Hematopoietic multipotent progenitor cell treated with erythropoietin and hydrocortisone succinate and interleukin-3 and kit ligand, for 15 days (in vitro differentiated cells): ENCODE data around the gene LIMS1.

Source experiments
- DNase-seq: peaks from one replicate; pipeline ENCODE4 v3.0.0-alpha.2; 2015; ENCODE audit warnings: low spot score

Gene LIMS1

DNA sequence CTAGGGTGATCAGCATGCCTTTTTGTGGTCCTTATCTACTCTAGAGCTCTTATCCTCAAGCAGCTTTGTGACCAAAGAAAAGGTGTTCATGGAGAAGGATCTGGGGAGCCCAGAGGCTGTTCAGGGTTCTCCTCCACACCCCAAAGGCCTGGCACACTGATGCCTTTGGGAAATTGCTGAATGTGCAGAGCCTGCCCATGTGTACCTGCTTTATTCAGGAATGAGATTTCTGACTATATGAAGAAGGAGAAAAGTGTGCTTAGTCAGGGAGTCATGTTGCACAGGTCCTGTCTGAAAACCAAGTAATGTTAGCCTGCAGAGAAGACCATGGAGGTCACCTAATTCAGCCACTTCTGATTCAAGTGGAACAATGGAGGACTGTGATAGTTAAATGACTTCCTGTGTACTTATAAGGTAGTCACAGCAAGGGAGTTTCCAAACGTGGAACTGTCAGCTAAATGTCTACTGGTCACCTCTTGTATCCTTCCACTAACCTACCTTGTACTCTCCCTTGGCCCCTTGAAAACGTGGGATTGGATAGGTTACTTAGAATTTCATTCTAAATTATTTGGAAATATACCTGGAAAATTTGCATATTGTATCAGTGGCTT is 81.3 kb downstream of the LIMS1 start:
- no peak for DNase-seq

DNA sequence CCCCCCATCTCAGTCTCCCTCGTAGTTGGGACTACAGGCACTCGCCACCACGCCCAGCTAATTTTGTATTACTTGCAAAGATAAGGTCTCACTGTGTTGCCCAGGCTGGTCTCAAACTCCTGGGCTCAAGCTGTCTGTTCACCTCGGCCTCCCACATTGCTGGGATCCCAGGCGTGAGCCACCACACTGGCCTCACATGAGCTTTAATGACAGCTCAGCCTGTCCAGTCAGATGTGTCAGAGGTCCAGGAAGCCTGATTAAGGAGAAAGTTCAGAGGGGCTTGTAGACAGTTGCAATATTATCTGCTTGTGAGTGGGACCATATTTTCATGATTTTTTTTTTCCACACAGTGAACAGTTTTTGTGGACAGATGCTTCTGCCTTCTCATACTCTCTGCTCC is 82.0 kb downstream of the LIMS1 start:
- no peak for DNase-seq

DNA sequence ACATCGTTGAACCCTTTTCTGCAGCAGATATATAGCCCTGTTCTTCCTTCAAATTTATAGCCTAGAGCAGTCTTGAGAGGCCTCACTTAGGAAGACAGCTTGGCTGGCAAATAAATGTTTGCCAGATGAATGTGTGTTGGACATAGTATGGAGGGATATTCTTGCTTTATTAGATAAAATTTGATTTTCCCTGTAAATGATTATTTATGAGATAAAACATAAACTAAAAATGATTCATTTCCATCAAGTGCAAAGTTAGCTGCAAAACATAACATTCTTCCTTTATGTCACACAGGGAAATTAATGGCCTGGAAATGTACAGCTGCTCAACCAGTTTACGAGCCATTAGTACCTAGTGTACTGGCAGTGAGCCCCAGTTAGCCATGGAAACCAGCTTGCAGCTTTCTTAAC is 82.5 kb downstream of the LIMS1 start:
- DNase-seq = no peak

DNA sequence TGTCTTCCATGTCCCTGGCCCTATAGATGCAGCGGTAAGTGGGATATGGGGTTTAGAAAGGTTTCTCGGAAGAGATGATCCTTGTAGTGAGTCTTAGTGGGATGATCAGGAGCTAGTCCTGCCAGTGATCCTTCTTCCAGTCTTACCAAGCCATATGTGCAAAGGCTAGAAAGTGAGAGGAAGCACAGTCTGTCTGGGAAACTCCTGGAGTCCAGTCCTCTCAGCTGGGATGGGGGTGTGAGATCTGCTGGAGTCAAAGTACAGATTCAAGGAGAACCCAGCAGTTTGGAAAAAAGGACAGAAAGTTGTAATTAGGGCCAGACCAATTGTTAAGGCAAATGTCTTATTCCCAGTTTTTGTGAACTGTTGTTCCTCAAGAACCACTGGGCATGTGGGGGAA is 83.3 kb downstream of the LIMS1 start:
- no peak for DNase-seq

DNA sequence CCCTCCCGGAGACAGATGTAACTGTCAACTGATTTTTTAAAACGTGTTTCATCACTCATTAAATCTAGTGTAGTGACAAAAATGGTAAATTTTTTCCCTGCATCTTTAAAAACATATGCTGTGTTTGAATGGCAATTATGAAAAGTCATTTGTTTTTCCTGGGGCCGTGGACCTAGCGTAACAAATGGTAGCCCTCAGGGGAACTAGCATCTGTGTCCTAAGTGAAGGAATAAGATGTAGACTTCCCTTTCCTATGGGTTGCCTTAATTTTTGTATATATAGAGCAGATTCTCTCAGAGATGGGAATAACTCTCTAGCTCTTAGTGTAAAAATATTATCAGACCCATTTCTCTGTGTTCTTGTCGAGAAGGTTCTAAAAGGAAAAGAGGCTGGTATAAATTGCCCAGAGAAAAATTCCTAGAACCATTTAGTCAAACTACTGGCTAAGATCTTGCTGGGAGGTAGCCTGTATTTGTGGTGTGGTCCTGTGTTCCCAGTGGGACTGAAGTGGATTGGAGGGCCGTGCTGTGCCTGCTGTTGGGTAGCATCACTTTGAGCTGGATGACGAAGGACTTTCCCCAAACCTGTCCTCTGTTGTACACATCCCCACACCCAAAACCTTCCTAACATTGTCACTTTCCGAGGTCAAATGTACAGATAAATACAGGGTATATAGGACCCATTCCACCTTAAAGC is 85.8 kb downstream of the LIMS1 start:
- no peak for DNase-seq

DNA sequence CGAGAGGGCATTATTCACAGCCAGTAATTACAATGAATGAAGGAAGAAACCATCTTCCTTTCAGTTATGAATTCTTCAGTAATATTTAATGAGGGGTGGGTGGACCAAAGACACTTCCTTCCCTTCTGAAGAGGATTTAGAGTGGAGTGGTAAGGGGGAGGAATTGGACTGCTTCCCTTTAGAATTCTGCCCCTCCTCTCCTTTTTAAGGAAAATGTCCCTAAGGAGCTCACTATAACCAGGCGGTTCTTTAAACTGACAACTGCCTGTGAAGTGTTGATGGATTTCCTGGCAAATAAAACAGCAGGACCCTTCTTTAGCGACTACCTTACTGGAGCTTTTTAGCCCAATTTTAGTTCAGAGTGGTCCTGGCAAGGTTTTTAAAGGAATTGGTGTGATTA is 86.4 kb downstream of the LIMS1 start:
- DNase-seq = no peak

DNA sequence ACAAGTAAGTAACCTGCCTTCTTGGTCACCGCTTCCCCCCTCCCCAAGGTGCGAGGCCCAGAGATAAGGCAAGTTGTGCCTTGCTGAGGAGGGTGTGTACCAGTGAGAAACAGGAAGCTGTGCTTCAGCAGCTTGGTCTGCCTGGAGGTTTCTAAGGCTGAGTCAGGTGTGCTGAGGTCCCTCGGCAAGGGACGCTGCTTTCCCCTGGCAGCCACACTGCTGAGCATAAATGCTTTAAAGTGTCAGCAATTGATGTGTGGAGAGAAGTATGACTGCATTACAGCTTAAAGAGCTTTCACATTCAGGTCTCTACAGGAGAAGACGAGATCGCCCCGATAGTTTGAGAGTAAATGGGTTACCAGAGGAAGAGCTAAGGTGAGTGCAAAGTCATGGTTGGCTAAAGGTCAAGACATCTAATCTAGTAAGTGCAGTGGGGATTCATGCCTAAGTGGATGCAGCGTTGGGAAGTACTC is 86.9 kb downstream of the LIMS1 start:
- peak; percentile 45 for DNase-seq

DNA sequence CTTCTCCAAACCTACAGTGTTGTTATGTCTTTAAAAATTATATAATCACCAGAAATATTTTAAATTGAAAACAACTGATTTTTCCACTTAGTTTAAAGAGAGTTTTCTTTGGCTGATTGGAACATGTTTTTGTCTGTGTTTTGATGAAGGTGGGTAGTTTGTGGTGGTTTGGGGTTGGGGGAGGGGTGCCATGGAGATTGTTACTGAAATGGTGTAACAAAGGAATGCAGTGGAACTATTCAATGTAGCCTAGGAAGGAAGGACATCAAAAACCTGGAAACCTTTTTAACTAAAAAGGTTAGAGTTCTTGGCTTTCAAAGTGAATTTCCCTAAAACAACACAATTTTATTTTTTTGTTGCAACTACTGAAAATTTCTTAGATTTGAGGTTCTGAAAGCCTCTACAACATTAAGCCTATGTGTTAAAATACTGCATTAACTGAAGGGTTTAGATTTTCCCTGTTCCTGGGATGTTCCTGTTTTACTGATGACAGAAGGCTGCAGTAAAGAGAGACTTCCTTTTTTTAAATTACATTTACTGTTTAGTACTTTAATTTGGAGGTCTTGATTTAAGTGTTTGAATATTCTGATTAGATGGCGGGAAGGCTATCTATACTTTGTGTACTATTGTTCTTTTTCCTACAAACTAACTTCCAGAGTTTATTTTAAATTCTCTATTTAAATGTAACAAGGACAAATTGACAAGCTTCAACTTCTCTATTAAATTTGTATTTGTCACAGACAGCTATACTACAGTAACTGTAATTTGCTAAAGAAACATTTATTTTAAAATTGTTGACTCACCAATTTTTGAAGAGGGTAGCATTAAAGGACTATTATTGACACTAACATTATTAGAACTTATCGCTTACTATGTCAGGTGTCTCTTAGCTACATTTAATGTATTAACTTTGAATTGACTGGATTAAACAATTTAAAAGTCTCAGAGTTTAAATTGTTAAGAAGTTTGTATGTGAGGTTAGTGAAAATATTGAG is 87.7 kb downstream of the LIMS1 start:
- no peak for DNase-seq

DNA sequence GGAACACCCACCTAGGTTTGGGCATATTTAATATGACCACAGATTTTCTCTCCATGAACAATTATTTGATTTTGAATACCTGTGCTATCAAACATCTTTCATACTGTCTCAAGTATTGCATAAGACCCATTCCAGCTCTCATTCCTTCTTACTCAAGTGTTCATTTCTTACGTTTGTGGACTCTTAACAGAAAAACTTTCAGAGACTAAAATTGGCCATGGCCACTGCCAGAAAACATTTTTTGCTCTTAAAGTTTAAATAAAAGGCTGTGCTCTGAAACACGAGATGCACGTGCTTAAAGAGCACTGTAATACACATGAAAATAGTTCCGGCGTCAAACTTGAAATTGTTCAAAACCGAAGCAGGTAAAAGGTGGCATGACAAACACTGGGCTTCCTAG is 89.3 kb downstream of the LIMS1 start:
- no peak for DNase-seq

DNA sequence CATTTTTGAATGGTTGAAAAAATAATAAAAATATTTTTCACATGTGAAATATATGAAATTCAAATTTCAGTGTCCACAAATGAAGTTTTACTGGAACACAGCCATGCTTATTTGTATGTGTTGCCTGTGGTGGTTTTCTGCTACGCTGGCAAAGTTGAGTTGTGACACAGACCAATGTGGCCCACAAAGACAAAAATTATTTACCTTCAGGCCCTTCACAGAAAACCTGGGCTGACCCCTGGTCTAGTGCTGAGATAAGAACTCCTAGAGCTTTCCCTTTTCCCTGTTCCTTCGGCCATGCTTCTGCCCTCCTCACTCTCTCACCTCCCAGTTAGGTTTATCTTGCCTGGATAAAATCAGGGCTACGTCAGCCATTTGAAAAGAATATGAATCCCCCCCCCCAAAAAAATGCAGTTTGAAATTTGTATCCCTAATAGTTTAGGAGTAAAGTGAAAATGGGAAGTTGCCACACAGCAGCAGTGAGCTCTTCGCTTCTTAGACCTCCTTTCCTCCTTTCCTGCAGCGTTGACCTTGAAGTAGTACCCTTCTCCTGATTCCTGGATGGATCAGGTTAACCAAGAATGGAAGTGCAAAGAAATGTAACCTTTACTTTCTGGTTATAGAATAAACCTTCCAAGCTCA is 91.0 kb downstream of the LIMS1 start:
- DNase-seq = no peak

DNA sequence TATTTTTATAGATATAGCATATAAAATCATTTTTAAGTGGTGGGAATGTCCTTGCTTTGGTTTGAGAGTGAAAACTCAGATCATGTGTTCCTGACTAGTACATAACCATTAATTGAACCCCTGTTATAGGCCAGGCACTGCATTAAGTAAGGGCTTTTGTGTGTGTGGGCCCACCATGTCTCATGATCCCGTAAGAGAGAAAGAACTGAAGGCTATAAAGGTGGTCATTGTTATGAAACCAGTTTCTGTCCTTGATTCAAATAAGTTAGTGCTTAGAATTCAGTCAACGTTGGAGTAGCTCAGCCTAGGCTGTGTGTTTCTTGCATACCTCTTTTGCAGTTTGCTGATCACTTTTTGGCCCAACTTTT is 91.5 kb downstream of the LIMS1 start:
- no peak for DNase-seq

DNA sequence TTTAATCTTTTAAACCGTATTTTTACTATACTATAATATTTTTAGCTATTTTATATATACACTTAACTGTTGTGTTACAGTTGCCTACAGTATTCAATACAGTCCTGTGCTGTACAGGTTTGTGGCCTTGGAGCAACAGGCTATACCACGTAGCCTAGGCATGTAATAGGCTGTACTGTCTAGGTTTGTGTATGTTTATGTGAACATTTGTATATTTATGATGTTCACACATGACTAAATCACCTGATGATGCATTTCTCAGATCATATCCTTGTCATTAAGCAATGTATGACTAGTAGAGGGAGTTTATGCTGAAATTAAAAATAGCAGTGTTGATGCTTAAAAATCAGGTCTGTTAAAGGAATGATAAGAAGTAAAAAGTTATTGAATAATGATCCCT is 92.7 kb downstream of the LIMS1 start:
- no peak for DNase-seq

DNA sequence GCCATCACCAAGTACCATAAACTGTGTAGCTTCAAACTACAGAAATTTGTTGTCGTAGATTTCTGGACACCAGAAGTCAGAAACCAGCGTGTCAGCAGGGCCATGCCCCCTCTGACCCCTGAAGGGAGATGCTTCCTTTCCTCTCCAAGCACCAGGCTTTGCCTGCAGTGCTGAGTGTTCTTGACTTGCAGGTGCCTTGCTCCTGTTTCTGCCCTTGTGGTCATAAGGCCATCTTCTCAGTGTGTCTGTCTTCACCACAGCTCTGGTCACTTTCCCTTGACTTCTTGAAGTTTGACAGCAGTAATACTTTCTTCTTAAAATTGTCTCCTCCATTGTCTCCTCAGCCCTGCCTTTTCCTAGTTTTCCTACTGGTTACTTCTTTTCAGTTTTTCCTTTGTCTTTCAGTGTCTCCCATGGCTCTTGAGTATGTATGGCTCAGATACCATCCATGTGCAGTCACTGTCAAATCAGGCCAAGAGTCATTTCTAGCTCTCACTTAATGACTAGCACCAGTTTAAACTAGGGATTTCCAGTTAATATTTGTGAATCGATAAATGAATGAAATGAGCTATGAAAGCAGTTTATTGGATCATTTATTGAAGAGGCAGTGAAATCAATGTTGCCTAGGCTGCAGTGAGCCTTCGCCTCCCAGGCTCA is 93.8 kb downstream of the LIMS1 start:
- DNase-seq = no peak

DNA sequence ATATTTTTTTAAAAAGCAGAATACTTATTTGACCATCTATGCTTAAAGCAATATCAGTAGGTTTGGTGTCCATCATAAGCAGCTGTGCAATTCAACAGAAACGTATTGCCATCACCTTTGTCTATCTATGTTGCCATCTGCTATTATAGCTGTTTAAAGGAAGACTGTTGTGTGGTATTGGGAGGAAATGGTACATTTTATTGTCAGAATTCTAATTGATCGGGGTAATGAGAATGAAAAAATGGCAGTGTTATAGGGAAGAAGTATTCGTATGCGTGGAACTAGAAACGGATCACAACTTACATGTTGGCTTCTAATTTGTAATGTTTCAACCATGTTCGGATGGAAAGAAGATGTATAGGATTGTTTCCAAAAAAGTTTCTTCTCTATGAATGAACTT is 94.7 kb downstream of the LIMS1 start:
- DNase-seq = no peak

DNA sequence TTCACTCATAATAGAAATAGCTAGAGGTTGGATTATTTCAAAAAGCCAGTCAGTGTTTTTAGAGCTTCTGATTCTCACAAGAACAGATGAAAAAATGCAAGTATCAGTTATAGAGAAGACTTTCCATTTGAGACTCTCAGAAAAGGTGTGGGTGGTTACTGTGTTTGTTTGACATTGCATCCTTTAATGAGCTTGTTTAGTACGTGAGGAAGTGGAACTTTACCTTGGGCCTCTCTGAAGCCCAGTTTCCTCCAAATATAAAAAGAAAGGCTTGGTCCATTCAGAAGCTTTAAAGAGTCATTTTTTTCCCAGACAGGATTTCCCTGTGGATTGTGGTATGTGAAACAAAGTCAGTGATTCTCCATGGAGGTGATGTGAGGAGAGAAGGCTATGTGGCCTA is 95.1 kb downstream of the LIMS1 start:
- no peak for DNase-seq

DNA sequence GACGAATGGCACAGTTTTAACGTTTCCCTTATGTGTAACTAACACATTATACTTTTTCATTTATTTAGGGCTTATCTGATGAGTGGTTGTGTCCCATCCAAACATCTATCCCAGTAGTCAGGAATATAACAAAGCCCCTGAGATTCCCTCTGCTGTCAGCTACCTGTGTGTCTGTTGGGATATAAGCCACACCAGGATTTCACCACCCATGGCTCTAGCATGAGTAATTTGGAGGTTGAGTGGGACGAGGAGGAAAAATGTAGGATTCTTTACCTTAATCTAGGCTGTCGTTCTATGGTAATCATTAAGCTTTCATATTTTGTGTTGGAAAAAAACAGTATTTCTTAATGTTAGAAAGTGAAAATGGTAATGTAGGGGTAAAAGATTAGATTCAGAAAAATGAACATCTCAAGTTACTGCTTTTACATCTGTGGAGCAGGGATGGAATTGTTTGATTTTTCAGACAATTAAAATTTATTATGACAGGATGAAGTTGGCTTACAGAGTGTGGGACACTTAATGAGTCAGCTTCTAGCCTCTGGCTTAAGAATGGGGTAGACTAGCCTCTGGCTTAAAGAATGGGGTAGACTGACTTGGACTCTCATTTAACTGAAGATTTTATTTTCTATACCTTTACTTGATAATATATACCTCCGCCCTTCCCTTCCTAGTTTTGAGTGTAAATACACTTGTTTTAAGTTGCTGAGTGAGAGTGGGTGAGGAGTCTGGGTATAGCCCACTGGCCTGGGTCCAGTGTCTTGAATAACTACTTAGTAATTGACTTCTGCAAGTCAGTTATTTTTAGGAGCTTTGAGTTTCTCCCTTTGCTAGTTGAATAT is 96.5 kb downstream of the LIMS1 start:
- no peak for DNase-seq

DNA sequence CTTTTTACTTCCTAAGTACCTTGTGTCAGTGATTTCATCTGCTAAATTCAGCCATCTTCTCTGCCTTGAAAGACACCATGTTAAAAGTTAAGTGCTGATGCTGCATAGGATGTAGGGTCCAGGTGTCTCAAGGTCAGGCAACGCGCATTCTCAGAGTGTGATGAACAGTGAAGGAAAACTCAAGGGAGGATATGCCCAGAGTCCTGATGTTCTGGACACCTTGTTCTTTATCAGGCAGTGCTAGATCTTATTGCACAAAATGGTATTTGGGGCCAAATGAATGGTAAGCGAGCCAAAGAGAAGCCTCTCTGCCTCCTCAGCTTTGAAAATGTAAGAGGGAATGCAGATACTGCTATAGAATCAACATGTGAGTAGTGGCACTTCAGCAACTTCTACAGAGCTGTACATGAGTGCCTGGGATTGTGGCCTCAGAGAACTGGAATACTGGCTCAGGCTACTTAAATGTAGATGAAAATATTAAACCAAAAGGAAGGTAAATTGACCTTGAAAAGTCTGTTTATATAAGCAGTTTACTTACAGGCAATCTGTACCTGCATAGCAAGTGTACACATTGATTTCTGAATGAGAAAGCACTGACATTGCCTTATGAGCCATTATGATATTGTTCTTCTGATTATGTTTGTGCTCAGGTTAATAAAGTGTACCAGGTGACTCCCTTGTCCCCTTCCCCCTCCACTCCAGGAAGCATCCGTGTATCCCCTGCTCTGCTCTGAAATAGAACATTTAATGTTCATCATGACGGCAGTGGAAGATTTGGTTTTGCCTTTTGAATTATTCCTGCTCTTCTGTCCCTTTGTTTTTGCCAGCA is 98.3 kb downstream of the LIMS1 start:
- DNase-seq = no peak

DNA sequence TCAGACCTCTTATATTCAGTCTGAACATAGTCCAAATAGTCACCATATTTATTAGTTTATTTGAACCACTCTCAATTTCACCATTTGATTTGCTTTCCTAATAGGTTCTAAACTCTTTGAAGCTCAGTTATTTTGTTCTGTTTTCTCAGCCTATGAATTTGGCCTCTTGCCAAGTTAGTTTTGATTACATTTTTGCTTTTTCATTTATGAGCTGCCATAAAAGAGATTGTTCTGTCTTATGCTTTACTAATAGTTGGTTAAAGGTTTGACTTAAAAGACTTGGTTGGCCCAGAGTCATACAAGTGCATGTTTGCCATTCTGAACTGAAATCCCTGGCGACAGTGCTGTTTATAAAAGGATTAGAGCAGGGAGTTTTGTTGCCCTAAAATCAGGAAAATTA is 99.1 kb downstream of the LIMS1 start:
- no peak for DNase-seq

DNA sequence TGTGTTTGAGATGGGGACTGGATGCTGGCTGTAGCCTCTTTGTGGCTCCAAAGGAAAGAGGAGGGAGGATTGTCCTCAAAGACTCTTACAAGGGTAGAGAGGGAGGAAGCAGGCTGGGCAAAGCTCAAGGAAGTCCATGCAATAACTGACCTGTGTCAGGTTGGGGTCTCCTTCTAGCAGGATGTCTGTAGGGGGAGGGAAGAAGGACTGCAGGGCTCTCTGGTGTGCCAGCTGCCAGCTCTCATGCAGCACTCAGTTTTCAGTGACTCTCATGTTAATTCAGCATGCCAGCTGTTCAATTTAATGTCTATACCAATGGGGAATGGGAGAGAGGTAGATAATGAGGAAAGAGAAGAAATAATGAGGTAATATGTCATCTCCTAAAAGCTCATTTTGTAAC is 99.7 kb downstream of the LIMS1 start:
- no peak for DNase-seq

DNA sequence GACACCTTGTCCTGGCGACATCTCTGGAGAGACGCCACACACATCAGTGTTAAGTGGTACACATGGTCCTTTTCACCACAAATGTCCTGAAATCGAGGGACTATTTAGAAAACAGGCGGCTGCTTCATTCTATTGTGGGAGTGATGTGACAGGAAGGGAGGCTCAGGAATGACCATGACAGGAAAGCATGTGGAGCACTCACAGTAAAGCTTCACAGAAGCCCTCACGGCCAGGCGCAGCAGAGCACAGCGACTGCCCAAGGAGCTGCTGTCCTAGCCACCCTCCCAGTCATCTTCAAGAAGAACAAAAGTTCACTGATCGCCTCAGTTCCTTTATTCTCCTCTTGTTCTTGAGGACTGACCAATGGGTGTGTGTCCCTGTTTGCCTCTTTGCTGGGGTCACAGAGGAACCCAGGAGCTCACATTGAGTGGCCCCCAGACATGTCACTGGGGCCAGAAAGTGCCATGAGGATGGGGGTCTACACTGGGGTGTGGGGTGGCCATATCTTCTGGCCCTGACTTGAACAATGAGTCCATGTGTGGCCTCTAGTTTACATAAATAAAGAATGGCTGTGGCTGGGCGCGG is 100.4 kb downstream of the LIMS1 start:
- no peak for DNase-seq
